ENCODE results near the gene AGMO.

- TF ChIP-seq CTCF (conservative IDR thresholded peaks at IDR 0.05; ENCODE audit: low read depth, low read length) (no peak), EZH2 (IDR thresholded peaks at IDR 0.05; ENCODE audit: low read length, unreplicated experiment) (no peak)
These were observed 216.6 kb downstream of the AGMO start for GRCh38 chr7:15345216-15345615.

All from PC-3 (cell line).